HG03066 (cell line): Measurements from ENCODE around the gene UBE4A.

Source experiments
- ATAC-seq: cut with Tn5 transposase; IDR thresholded peaks from one replicate; pipeline ENCODE4 v1.9.1; 2021; ENCODE audit warnings: low read depth; ENCODE audit not compliant: unreplicated experiment

The UBE4A gene

DNA sequence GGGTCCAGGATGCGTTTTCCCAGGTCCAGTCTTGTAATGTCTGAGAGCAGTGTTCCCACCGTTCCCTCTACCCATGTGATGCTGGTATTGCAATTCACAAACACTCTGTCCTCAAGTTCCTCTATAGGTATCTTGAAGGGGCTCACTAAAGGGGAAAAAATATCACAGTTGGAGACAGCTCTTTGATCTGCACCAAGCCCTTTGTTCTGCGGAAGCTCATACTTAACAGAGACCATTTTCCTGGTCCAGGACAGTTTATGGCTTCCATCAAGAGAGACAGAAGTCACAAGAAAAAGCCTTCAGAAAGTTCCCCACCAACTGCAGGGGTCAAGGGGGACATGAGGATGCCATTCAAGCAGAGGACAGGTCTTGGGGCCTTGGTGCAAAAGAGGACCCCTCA is 19.0 kb upstream of the UBE4A start:
- no peak for ATAC-seq

DNA sequence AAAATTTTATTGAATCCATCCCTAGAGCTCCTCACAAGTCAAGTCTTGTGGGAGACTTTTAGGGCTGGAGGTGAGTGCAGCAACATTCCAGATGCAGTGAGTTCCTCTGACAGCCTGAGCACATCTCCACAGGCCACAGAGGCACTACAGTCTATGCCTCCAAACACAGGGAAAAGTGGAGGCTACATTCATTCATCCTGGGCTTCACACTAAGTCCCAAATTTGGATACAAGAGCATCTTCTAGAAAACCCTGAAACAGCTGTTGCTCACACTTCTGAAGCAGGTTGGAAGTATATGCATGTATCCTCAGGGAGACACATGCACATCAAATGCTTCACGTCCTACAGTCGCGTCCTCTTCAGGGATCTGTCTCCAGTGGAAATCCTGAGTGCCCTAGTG is 18.1 kb upstream of the UBE4A start:
- ATAC-seq = no peak

- ATAC-seq = no peak
Observed at GRCh38 chr11:118341815-118342489, 17.4 kb upstream of the UBE4A start.

DNA sequence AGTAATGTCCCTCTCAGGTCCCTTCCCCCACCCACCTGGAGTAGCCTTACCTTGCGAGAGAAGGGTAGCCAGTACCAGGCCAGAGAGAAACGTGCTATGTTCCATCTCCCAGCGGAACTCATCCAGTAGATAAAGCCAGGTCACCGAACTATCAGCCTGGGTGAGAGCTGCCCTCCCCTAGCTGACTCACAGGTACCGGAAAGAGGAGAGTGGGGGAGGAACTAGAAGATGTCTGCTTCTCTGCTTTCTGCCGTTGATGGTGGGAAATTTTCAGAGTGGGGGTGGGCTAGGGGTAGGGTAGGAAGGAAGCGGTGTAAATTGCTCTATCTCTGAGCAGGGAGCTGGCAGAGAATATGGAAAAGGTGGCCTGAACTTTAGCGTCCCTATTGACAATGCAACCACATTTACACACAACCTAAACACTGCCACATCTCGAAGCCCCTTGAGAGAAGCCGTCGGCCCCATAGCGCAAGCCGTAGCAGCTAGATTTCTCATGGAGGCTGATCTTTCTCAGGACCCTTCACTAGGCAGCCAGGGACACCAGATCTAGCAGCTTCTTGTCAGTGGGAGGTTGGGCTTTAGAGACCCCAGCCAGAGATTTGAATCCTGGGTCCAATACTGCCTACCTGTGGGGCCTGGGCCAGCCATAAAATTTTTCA is 16.8 kb upstream of the UBE4A start, which contains the start of gene CD3D:
Gene CD3D, minus strand, starts transcription at position 203 of the 659 bp plus-strand sequence. Its CDS starts 98 bp downstream, at position 105.
- ATAC-seq = no peak

- no peak for ATAC-seq
Observed at GRCh38 chr11:118343248-118343647, 16.2 kb upstream of the UBE4A start.

DNA sequence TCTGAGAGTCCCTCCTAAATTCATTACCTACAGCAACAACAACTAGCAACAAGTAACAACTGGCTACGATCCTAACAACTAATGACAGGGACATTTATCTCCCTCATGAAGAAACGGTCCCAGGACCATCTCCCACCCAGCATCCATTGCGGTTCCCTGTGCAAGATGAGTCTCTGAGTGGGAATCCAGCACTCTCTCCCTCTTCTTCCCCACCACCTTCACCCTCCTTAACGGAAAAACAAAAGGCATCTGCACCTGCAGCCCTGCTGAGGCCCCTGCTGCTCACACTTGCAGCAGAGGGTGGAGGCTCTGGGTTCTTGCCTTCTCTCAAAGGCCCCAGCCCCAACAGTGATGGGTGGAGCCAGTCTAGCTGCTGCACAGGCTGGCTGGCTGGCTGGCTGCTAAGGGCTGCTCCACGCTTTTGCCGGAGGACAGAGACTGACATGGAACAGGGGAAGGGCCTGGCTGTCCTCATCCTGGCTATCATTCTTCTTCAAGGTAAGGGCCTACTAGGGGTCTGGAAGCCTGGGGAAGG is 15.4 kb upstream of the UBE4A start, which contains the start of gene CD3G:
Gene CD3G, plus strand, starts transcription at position 364 of the 535 bp plus-strand sequence. Its CDS starts 80 bp downstream, at position 444.
- no peak for ATAC-seq

GRCh38 chr11:118349475-118349874 is 9.9 kb upstream of the UBE4A start:
- no peak for ATAC-seq

DNA sequence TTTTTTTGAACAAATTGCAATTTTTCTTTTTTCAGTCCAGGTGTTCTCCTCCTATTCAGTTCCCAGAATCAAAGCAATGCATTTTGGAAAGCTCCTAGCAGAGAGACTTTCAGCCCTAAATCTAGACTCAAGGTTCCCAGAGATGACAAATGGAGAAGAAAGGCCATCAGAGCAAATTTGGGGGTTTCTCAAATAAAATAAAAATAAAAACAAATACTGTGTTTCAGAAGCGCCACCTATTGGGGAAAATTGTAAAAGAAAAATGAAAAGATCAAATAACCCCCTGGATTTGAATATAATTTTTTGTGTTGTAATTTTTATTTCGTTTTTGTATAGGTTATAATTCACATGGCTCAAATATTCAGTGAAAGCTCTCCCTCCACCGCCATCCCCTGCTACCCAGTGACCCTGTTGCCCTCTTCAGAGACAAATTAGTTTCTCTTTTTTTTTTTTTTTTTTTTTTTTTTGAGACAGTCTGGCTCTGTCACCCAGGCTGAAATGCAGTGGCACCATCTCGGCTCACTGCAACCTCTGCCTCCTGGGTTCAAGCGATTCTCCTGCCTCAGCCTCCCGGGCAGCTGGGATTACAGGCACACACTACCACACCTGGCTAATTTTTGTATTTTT is 6.2 kb upstream of the UBE4A start:
- no peak for ATAC-seq

- no peak for ATAC-seq
Observed at GRCh38 chr11:118358071-118358470, 1.3 kb upstream of the UBE4A start.

DNA sequence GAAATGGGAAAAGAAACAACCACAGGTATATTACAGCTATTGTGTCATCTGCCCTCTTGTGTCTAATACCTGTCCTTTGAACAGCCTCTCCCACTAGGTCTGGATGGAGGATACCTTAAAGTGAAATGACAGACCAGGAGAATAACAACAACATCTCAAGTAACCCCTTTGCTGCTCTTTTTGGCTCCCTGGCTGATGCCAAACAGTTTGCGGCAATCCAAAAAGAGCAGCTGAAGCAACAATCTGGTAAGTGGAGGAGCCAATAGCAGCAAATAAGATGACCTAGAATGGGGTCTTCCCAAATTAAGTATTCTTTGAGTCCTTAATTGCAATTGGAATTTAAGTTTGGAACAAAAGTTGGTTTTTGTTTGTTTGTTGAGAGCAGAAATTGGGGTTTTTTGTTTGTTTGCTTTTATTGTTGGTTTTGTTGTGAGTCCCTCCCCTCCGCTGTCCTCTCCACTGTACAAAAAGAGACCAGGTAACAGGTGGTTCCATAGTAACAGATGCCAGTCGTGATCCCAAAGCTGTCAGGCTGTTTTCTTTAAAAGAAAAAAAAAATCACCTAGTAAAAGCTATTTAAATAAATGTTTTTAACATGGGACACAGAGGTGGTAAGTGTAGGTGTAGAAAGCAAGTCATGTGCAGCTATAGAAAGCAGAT is 5.7 kb downstream of the UBE4A start:
- ATAC-seq = no peak

DNA sequence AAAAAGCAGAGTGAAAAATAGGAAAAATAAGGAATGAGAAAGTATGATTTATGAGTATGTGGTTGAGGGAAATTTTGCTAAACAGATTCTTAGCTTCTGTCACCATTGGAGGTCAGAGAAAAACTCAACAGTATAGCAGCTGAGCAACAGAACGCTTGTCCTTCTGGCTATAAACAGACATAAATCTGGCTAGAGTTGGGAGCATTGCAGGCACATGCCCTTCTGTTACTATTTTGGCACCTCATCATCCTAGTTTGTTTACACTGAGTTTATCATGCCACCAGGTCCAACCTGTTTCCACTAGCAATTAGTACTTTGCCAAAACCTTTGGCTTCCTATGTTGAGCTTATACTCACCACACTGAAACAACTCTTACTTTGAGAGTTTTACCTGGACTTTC is 6.9 kb downstream of the UBE4A start:
- ATAC-seq = no peak

- no peak for ATAC-seq
Observed at GRCh38 chr11:118370774-118371173, 11.4 kb downstream of the UBE4A start.

DNA sequence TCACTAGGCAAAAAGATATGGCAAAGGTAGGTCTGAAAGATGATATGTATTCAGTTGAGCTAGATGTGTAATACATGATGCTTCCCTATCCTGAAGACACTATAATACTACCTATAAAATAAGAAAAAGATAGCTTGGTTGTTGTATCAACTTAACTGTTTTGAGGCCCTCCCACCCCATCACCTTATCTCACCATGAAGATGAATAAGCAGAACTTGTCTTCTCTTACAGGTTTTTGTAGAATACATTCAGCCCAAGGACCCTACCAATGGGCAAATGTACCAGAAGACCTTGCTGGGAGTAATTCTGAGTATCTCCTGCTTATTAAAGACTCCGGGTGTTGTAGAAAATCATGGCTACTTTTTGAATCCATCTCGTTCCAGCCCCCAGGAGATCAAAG is 13.9 kb downstream of the UBE4A start:
- no peak for ATAC-seq

GRCh38 chr11:118373871-118374270 is 14.5 kb downstream of the UBE4A start:
- no peak for ATAC-seq

GRCh38 chr11:118374729-118375128 is 15.3 kb downstream of the UBE4A start:
- ATAC-seq = no peak

DNA sequence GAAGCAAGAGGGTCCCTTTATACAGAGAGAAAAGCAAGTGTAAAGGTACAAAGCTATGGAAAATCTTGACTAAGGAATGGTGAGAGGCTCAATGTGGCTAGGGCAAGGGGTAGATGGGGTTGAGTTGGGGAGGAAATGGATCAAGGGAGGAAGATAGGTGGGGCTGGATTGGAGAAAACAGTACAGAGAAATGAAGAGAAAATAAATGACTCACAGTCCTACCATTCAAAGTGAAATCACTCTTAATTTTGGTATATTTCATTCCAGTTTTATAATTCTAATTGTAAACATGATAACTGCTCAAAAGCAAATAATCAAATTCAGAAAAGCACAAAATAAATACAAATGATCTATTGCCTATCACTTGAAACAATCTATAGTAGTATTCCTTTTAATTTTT is 16.6 kb downstream of the UBE4A start:
- ATAC-seq = no peak

GRCh38 chr11:118379497-118379896 is 20.1 kb downstream of the UBE4A start:
- ATAC-seq = no peak

DNA sequence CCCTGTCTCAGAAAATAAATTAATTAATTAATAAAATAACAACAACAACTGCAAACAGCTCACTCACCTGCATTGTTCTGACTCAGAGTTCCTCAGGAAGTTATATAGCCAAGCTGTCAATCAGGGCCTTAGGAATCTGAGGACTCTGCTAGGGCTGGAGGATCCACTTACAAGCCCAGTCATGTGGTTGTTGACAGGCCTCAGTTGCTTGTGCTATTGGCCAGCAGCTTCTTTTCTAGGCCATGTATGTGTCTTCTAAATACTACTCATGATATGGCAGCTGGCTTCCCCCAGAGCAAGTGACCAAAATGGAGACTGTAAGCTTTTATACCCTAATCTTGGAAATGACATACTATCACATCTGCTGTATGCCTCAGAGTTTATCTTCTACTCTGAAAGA is 21.2 kb downstream of the UBE4A start:
- no peak for ATAC-seq

DNA sequence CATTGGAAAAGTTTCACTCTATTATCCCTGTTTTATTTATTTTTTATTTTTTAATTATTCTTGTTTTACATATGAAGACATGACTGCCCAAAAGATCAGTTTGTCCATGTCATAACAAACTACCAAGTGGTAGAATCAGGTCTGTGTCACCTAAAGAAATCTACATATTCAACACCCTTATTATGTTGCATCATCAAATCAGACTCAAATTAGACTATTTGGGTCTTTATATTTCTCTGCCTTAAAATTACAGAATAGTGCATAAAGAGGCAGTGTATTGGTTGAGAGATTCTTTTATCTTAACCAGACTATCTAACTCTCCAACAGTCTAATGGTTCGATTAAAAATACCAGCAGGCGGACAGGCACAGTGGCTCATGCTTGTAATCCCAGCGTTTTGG is 23.6 kb downstream of the UBE4A start:
- ATAC-seq = no peak

- ATAC-seq = no peak
Observed at GRCh38 chr11:118383657-118384056, 24.3 kb downstream of the UBE4A start.

DNA sequence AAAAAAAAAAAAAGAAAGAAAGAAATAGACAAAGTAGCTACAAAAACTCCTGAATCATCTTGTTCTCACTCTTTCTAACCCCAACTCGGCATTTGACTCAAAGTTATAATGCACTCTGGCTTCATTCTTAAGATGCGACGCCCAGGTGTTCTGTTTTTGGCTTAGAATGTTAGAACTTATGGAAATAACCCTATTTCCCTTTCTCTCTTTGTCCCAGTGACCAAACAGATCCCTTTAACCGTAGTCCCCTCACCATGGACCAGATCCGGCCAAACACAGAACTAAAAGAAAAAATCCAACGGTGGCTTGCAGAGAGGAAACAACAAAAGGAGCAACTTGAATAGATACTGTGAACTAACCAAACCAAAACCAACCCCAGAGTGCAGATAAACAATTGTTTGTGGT is 36.7 kb downstream of the UBE4A start:
- ATAC-seq = no peak
